Measurements from ENCODE around the gene HES1.

DNA sequence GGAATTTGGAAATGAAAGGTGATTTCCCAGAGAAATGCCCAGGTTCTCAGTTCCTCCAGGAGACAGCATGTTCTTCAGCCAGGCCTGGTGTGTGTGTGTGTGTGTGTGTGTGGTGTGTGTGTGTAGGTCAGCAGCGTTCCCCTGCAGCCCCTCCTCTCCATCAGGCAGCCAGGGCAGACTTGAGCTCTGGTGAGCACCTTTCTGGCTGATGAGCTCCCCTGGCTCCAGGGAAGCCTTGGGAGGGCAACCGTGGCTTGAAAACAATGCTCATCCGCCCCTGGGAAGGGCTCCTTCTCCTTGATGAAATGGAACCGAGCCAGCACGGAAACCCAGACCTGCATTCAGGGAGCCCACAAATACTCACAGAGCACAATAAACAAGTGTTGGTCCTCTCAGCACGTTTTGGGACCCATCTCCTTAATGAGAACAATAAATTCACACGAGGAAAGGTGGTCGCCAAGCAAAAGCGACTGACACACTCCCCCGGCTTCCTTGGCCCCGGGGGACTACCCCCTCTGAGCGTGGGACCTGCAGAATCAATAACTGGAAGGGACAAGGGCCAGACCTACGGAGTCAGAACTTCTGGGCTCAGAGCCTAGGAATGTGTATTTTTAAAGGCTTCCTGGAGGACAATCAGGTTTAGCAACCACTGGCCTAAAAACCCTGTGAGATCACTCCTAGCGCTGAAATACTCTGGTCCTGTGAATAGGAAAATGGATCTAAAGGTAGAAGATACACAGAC lies 38.6 kb upstream of the HES1 start:
- no peak for TF ChIP-seq CTCF (conservative IDR thresholded peaks at IDR 0.05; ENCODE audit: low read depth in 2 of 2)
- TF ChIP-seq EZH2phosphoT487 (IDR thresholded peaks at IDR 0.05; ENCODE audit: unreplicated experiment) = no peak
- no peak for TF ChIP-seq POLR2AphosphoS5 (IDR thresholded peaks at IDR 0.05; ENCODE audit: low read depth)
- TF ChIP-seq EZH2 (IDR thresholded peaks at IDR 0.05; ENCODE audit: low read depth, unreplicated experiment) = no peak
- no peak for TF ChIP-seq STAT1 (IDR thresholded peaks at IDR 0.05; ENCODE audit: unreplicated experiment)
- no peak for TF ChIP-seq ZNF331 (CRISPR knock-in tag; IDR thresholded peaks at IDR 0.05; ENCODE audit: low read depth)
- TF ChIP-seq, protein P1, sequence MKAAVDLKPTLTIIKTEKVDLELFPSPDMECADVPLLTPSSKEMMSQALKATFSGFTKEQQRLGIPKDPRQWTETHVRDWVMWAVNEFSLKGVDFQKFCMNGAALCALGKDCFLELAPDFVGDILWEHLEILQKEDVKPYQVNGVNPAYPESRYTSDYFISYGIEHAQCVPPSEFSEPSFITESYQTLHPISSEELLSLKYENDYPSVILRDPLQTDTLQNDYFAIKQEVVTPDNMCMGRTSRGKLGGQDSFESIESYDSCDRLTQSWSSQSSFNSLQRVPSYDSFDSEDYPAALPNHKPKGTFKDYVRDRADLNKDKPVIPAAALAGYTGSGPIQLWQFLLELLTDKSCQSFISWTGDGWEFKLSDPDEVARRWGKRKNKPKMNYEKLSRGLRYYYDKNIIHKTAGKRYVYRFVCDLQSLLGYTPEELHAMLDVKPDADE (IDR thresholded peaks at IDR 0.05) = no peak
